Progenitor cell of endocrine pancreas (in vitro differentiated cells): Measurements from ENCODE around the gene ACO2. TPM values are rescaled to one million over a fixed set of nuclear protein-coding genes. Genes with fewer than 3 reads are reported as not detected.
A peak's percentile ranks its signal among the peaks of the same experiment; 100 is the strongest.

Experiments used
- DNase-seq: peaks from one replicate; pipeline ENCODE4 v3.0.0; 2021; ENCODE audit warnings: low spot score; ENCODE audit not compliant: unreplicated experiment
- H3K27ac Mint-ChIP-seq: 2 replicates; pipeline ENCODE4 v1.8.0; 2021; ENCODE audit warnings: mild to moderate bottlenecking, moderate library complexity, mixed read lengths
- H3K27me3 Mint-ChIP-seq: 2 replicates; pipeline ENCODE4 v1.8.0; 2021; ENCODE audit warnings: mixed read lengths
- H3K36me3 Mint-ChIP-seq: 2 replicates; pipeline ENCODE4 v1.8.0; 2022; ENCODE audit warnings: mixed read lengths; ENCODE audit not compliant: insufficient read depth
- H3K4me1 Mint-ChIP-seq: 2 replicates; pipeline ENCODE4 v1.8.0; 2021; ENCODE audit warnings: low read depth, mixed read lengths
- H3K4me3 Mint-ChIP-seq: 2 replicates; pipeline ENCODE4 v1.8.0; 2021; ENCODE audit warnings: low read depth, mild to moderate bottlenecking, moderate library complexity, mixed read lengths
- H3K9me3 Mint-ChIP-seq: 2 replicates; pipeline ENCODE4 v1.8.0; 2021; ENCODE audit warnings: low read depth, mixed read lengths
- CTCF ChIP-seq: fragments of 200-600 bp; sonication (generic); IDR thresholded peaks from one replicate; pipeline ENCODE4 v1.5.0; 2021; ENCODE audit warnings: antibody characterized with exemption, mild to moderate bottlenecking; ENCODE audit not compliant: unreplicated experiment
- total RNA-seq: library from RNA; stranded (reverse); gene quantifications from 2 replicates; pipeline ENCODE4 v1.2.1, GENCODE V29; 2021

ACO2 gene
- total RNA-seq, 1 donor from 2014 or later, result 67.4 TPM

- Mint-ChIP-seq H3K27me3 (peaks cover 4% of the 10 kb centered on the region), H3K4me1 (peaks cover 11% of the 10 kb centered on the region), H3K9me3 (no peaks in the 10 kb centered on the region), H3K36me3 (no peaks in the 10 kb centered on the region), H3K27ac (no peak overlapping the region), H3K4me3 (no peak overlapping the region)
- no peak for TF ChIP-seq CTCF
- DNase-seq, result no peak
These were observed 95.6 kb downstream of the ACO2 start for GRCh38 chr22:41564563-41564962.

GRCh38 chr22:41565403-41566054 lies 96.6 kb downstream of the ACO2 start:
- Mint-ChIP-seq H3K4me3 (no peak overlapping the region), H3K36me3 (no peaks in the 10 kb centered on the region), H3K4me1 (peaks cover 8% of the 10 kb centered on the region), H3K27ac (peak overlapping the region; percentile 48), H3K27me3 (peaks cover 4% of the 10 kb centered on the region), H3K9me3 (no peaks in the 10 kb centered on the region)
- TF ChIP-seq CTCF, result no peak
- DNase-seq, result no peak

GRCh38 chr22:41567512-41567768 lies 98.5 kb downstream of the ACO2 start:
- no peaks in the 10 kb centered on the region for H3K4me1 Mint-ChIP-seq
- DNase-seq, result no peak
- no peaks in the 10 kb centered on the region for H3K9me3 Mint-ChIP-seq
- no peak for TF ChIP-seq CTCF
- no peak overlapping the region for H3K27ac Mint-ChIP-seq
- H3K27me3 Mint-ChIP-seq, result no peaks in the 10 kb centered on the region
- no peak overlapping the region for H3K4me3 Mint-ChIP-seq
- H3K36me3 Mint-ChIP-seq, result no peaks in the 10 kb centered on the region

- TF ChIP-seq CTCF, result no peak
- no peak for DNase-seq
- Mint-ChIP-seq H3K4me3 (no peak overlapping the region), H3K4me1 (no peaks in the 10 kb centered on the region), H3K36me3 (no peaks in the 10 kb centered on the region), H3K27me3 (no peaks in the 10 kb centered on the region), H3K9me3 (no peaks in the 10 kb centered on the region), H3K27ac (no peak overlapping the region)
These were observed 99.9 kb downstream of the ACO2 start for GRCh38 chr22:41568811-41569210.

GRCh38 chr22:41570221-41570620 lies 101.3 kb downstream of the ACO2 start:
- Mint-ChIP-seq H3K9me3 (no peaks in the 10 kb centered on the region), H3K36me3 (no peaks in the 10 kb centered on the region), H3K27ac (no peak overlapping the region), H3K4me3 (no peak overlapping the region), H3K27me3 (no peaks in the 10 kb centered on the region), H3K4me1 (no peaks in the 10 kb centered on the region)
- no peak for TF ChIP-seq CTCF
- no peak for DNase-seq
